Loucy (cell line): ENCODE measurements around the gene TPRG1.

Experiments used
- EZH2phosphoT487 ChIP-seq: fragments of 200-600 bp; IDR thresholded peaks from 2 replicates; pipeline ENCODE4 v1.6.1; 2018; ENCODE audit warnings: antibody characterized with exemption, mild to moderate bottlenecking, moderate library complexity, borderline replicate concordance
- TF ChIP-seq, protein P1 (sequence below): fragments of 200-600 bp; sonication (generic); conservative IDR thresholded peaks from 2 replicates; pipeline ENCODE4 v1.5.1; 2014; ENCODE audit warnings: mild to moderate bottlenecking, antibody characterized with exemption, low read length

DNA sequence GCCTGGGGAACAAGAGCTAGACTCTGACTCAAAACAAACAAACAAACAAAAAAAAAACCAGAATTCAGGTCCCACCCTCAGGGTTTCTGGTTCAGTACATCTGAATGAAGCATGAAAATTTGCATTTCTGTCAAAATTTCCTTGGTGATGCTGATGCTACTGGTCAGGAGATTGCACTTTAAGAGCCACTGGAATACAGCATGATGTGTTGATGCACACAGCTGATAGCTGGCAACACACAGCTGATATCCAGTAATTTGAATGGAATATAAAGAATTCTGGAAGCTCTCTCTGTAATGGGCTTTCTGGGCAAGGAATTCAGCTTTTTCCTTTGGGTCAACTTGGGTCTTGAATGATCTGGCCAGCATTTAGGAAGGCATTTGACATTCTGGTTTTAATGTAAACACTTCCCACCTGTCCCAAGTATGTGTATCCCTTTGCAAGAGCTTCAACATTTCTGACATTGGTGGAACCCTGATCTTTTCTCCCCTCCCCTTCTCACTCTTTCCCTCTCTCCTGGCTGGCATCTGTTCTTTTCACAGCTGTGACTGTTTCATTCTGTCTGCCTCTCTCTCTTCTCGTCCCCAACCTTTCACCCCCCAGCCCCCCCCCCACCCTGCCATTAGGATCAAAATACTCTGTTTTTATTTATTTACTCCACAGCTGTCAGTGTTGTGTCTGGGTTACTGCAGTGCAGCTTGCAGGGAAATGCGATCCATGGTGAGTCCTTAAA, 189.5 kb downstream of the TPRG1 start:
- TF ChIP-seq, protein P1, sequence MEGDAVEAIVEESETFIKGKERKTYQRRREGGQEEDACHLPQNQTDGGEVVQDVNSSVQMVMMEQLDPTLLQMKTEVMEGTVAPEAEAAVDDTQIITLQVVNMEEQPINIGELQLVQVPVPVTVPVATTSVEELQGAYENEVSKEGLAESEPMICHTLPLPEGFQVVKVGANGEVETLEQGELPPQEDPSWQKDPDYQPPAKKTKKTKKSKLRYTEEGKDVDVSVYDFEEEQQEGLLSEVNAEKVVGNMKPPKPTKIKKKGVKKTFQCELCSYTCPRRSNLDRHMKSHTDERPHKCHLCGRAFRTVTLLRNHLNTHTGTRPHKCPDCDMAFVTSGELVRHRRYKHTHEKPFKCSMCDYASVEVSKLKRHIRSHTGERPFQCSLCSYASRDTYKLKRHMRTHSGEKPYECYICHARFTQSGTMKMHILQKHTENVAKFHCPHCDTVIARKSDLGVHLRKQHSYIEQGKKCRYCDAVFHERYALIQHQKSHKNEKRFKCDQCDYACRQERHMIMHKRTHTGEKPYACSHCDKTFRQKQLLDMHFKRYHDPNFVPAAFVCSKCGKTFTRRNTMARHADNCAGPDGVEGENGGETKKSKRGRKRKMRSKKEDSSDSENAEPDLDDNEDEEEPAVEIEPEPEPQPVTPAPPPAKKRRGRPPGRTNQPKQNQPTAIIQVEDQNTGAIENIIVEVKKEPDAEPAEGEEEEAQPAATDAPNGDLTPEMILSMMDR = no peak
- no peak for TF ChIP-seq EZH2phosphoT487
